A673 (cell line): ENCODE results near the gene SIGLEC6. TPM values are rescaled to one million over a fixed set of nuclear protein-coding genes. Genes with fewer than 3 reads are reported as not detected.

Experiments used
- BruUV-seq: library from RNA; stranded (reverse); fragments of 400-500 nt; replicated peaks from 2 replicates; lab custom pipeline; 2021; lab: Mats Ljungman, UMichigan
- CTCF ChIA-PET: fragments of 300-600 bp; sonication (Branson Sonifier 250); formaldehyde crosslinking; loops from one replicate; lab custom pipeline; 2022; ENCODE audit warnings: antibody characterized with exemption; lab: Charles Lee
- POLR2A ChIA-PET: fragments of 300-600 bp; sonication (Branson Sonifier 250); formaldehyde crosslinking; loops from one replicate; lab custom pipeline; 2022; ENCODE audit warnings: antibody characterized with exemption; ENCODE audit not compliant: low non-redundant PET; lab: Charles Lee
- DNase-seq: peaks from one replicate; pipeline ENCODE4 v3.0.0-alpha.2; 2015; ENCODE audit warnings: low spot score
- H3K27ac ChIP-seq: fragments of 200-600 bp; sonication (generic); 2 replicates; pipeline ENCODE4 v1.5.1; 2016; ENCODE audit warnings: mixed run types, low read depth, mild to moderate bottlenecking, mixed read lengths, antibody characterized with exemption, low read length; ENCODE audit not compliant: poor library complexity, severe bottlenecking
- H3K27me3 ChIP-seq: fragments of 200-600 bp; sonication (generic); replicated peaks from 2 replicates; pipeline ENCODE4 v1.6.1; 2017; ENCODE audit warnings: mixed run types, low read depth, mild to moderate bottlenecking, mixed read lengths, antibody characterized with exemption, low read length; ENCODE audit not compliant: insufficient read depth, poor library complexity
- H3K36me3 ChIP-seq: fragments of 200-600 bp; sonication (generic); 2 replicates; pipeline ENCODE4 v1.6.1; 2016; ENCODE audit warnings: mixed run types, mild to moderate bottlenecking, mixed read lengths, antibody characterized with exemption, low read length; ENCODE audit not compliant: insufficient read depth, poor library complexity, severe bottlenecking
- H3K4me1 ChIP-seq: fragments of 200-600 bp; sonication (generic); 2 replicates; pipeline ENCODE4 v1.6.1; 2017; ENCODE audit warnings: mixed run types, mild to moderate bottlenecking, mixed read lengths, antibody characterized with exemption, low read length; ENCODE audit not compliant: insufficient read depth, poor library complexity, severe bottlenecking
- H3K4me3 ChIP-seq: fragments of 200-600 bp; sonication (generic); 2 replicates; pipeline ENCODE4 v1.5.1; 2016; ENCODE audit warnings: low read depth, mixed run types, mild to moderate bottlenecking, mixed read lengths, low read length; ENCODE audit not compliant: poor library complexity, severe bottlenecking
- H3K9me3 ChIP-seq: fragments of 200-600 bp; sonication (generic); 2 replicates; pipeline ENCODE4 v1.6.1; 2016; ENCODE audit warnings: mixed run types, low read depth, mild to moderate bottlenecking, mixed read lengths, antibody characterized with exemption, low read length; ENCODE audit not compliant: poor library complexity, severe bottlenecking
- CTCF ChIP-seq: fragments of 300-800, 200-600 bp; sonication (generic); conservative IDR thresholded peaks from 2 replicates; pipeline ENCODE4 v1.5.1; 2017; ENCODE audit warnings: low read depth, mild to moderate bottlenecking, antibody characterized with exemption, low read length, moderate library complexity, mixed read lengths
- EZH2 ChIP-seq: fragments of 200-600 bp; sonication (generic); IDR thresholded peaks from 2 replicates; pipeline ENCODE4 v1.6.1; 2017; ENCODE audit warnings: borderline replicate concordance, low read depth, mild to moderate bottlenecking, mixed read lengths, antibody characterized with exemption, low read length; ENCODE audit not compliant: poor library complexity, severe bottlenecking
- intact Hi-C: fragments of 100-400 bp; cut with micrococcal nuclease; formaldehyde crosslinking; loops from one replicate; pipeline ENCODE4 v1.10.0; 2022; ENCODE audit not compliant: unreplicated experiment
- total RNA-seq: library from RNA; stranded (reverse); gene quantifications from 2 replicates; pipeline ENCODE4 v1.2.3, GENCODE V29; 2021

SIGLEC6 gene
- total RNA-seq, 1 experiment from 2014 or later: not detected

- Histone ChIP-seq H3K4me1 (no peaks in the 10 kb centered on the region), H3K27ac (no peak overlapping the region), H3K4me3 (no peak overlapping the region), H3K9me3 (no peaks in the 10 kb centered on the region), H3K36me3 (no peaks in the 10 kb centered on the region), H3K27me3 (peaks cover 59% of the 10 kb centered on the region)
- intact Hi-C loops: loop anchor here (2.0 to 10.0 kb wide), 3 partner anchors 184 to 332 kb away; no protein-coding TSS in a partner anchor
- POLR2A ChIA-PET: no interaction called here
- BruUV-seq: no TSS peak
- CTCF ChIA-PET: interaction anchor here (0.5 to 1.8 kb wide), 5 partner anchors 8 to 1056 kb away, joined by 4 to 9 read pairs (median 5); no protein-coding TSS in a partner anchor
- TF ChIP-seq CTCF: peak; percentile 83
- no peak for TF ChIP-seq EZH2
- peak; percentile 81 for DNase-seq
These were observed 58.3 kb downstream of the SIGLEC6 start for GRCh38 chr19:51473009-51473707.

- no peak for DNase-seq
- H3K4me1 ChIP-seq: no peaks in the 10 kb centered on the region
- CTCF ChIA-PET: interaction anchor here (0.6 to 1.8 kb wide), 4 partner anchors 8 to 336 kb away, joined by 4 to 10 read pairs (median 6); no protein-coding TSS in a partner anchor
These were observed 58.9 kb downstream of the SIGLEC6 start for GRCh38 chr19:51472607-51473006.

GRCh38 chr19:51471527-51471926, 59.9 kb downstream of the SIGLEC6 start:
- CTCF ChIA-PET: interaction anchor here (0.7 to 1.1 kb wide), 2 partner anchors 80 to 185 kb away, joined by 3 to 5 read pairs; no protein-coding TSS in a partner anchor
- no peak for DNase-seq
- no peak overlapping the region for H3K4me3 ChIP-seq
- POLR2A ChIA-PET: no interaction called here
- H3K4me1 ChIP-seq: no peaks in the 10 kb centered on the region
- H3K36me3 ChIP-seq: no peaks in the 10 kb centered on the region
- no peaks in the 10 kb centered on the region for H3K9me3 ChIP-seq
- intact Hi-C loops: loop anchor here (5.0 to 10.0 kb wide), 2 partner anchors 306 to 333 kb away; no protein-coding TSS in a partner anchor
- TF ChIP-seq EZH2 (no peak), CTCF (no peak)
- no peak overlapping the region for H3K27ac ChIP-seq
- no TSS peak for BruUV-seq
- peaks cover 66% of the 10 kb centered on the region for H3K27me3 ChIP-seq

More at GRCh38 chr19:51472607-51473006, 58.9 kb downstream of the SIGLEC6 start:
- TF ChIP-seq EZH2 (no peak), CTCF (no peak)
- no TSS peak for BruUV-seq
- intact Hi-C loops: loop anchor here (2.0 to 10.0 kb wide), 3 partner anchors 184 to 332 kb away; no protein-coding TSS in a partner anchor
- Histone ChIP-seq H3K27ac (no peak overlapping the region), H3K27me3 (peaks cover 62% of the 10 kb centered on the region), H3K4me3 (no peak overlapping the region), H3K36me3 (no peaks in the 10 kb centered on the region), H3K9me3 (no peaks in the 10 kb centered on the region)
- POLR2A ChIA-PET: no interaction called here
